Diencephalon (tissue), 1 donor: ENCODE measurements around the gene ELF4. TPM values are rescaled to one million over a fixed set of nuclear protein-coding genes. Genes with fewer than 3 reads are reported as not detected.

Source experiments
- total RNA-seq: library from RNA; depleted of rRNA; stranded (reverse); fragments of >200 nt; gene quantifications from one replicate; pipeline ENCODE4 v1.2.3, GENCODE V29; 2014

ELF4 gene
- total RNA-seq, result 0.23 TPM

DNA sequence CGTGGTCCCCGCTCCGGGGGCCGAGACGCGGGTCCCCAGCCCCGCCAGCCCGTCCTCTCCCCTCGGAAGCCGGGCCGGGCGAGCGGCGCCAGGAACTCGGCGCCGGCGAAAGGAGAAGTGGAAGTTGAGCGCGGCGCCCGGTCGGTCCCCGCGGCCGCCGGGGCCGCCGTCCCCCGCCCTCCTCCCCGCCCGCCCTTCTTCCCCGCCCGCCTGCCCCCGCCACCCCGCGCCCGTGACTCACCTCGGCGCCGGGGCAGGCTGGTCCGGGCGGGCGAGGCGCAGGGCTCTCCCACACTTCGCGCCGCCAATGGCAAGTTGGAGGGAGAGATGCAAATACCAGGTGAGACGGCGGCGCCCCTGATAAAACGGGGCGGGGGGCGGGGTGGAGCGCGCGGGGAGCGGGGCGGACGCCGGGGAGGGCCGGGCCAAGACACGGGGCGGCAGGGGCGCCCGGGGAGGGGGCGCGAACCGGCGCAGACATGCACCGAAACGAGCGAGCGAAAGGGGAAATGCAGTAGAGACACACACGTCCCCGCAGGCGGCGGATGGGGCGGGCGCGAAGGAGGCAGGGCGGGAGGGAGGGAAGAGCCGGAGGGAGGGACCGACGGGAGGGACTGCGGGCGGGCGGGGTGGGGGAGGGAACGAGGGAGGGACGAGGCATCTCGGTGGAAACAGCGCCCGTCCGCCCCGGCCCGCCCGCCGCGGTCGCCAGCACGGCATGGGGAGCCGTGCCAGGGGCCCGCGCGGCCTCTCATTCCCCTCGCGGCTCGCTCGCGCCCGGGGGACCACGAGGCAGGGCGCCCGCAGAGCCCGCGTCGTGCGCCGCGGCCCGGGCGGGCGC lies at the start of gene ELF4:
Gene ELF4 (minus strand): TSS at position 119 of the 841 bp plus-strand sequence. CDS start 29,167 bp downstream, outside the sequence.

Other genes with a start within 250 kb of the ELF4 start
- gene UTP14A, start 204.3 kb downstream of the ELF4 start, total RNA-seq, result 9.7 TPM
- 2.8 TPM for gene BCORL1, start 127.9 kb downstream of the ELF4 start, total RNA-seq
- gene AIFM1, start 55.3 kb upstream of the ELF4 start, total RNA-seq, result 14.8 TPM
- 22.6 TPM for gene RAB33A, start 61.5 kb upstream of the ELF4 start, total RNA-seq
- gene ZNF280C, start 158.4 kb upstream of the ELF4 start, total RNA-seq, result 11.8 TPM
- 31.6 TPM for gene SLC25A14, start 229.4 kb upstream of the ELF4 start, total RNA-seq